NCI-H524 (cell line): ENCODE measurements around the gene TCP11L1.
"Not testable (repeated sequence)": the region's sequence is repeated elsewhere in the genome, so short reads cannot be mapped to it uniquely, and the experiment has no call there.

Experiments used
- DNase-seq, 2 experiments: peaks; one replicate each; lab custom pipeline; 2025; lab: John Stamatoyannopoulos, UW

The TCP11L1 gene

DNA sequence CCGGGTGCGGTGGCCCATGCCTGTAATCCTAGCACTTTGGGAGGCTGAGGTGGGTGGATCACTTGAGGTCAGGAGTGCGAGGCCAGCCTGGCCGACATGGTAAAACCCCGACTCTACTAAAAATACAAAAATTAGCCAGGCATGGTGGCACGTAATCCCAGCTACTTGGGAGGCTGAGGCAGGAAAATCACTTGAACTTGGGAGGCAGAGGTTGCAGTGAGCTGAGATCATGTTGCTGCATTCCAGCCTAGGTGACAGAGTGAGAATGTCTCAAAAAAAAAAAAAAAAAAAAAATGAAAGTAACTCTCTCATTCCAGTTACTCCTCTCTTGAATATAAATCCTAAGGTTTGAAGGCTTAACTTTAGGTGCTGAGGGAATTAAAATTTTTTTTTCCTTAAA, 10.2 kb upstream of the TCP11L1 start:
- DNase-seq: not testable (repeated sequence)

DNA sequence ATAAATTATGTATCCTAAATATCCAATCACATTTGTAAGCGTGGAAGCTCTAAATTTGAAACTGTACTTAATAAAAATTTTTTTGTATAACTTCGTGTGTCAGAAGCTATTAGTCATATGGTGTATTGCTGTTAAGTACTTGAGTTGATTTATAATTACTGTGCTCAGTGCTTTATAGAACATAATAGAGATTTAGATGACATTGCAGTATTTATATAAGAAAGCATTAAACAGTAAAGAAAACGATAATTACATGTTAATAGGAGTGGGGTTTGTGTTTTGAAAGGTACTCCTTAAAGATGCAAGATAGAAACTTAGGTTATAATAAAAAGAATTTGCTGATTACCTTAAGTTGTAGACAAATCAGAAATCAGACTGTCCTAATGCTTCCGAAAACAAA, 5.9 kb upstream of the TCP11L1 start:
- no peak for DNase-seq

DNA sequence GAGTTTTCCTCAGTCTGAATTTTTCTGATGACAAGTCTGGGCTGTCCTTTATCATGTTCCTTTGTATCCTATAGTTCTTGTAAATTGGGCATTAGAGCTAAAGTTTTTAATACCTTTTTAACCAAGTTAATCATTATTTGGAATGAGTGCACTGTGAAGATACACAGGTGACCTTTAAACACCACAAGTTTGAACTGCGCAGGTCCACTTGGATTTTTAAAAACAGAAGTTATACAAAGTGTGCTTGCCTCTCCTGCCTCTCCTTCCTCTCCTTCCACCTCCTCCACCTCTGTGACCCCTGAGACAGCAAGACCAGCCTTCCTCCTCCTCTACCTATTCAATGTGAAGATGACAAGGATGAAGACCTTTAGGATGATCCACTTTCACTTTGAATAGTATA, 4.4 kb upstream of the TCP11L1 start:
- no peak for DNase-seq

DNA sequence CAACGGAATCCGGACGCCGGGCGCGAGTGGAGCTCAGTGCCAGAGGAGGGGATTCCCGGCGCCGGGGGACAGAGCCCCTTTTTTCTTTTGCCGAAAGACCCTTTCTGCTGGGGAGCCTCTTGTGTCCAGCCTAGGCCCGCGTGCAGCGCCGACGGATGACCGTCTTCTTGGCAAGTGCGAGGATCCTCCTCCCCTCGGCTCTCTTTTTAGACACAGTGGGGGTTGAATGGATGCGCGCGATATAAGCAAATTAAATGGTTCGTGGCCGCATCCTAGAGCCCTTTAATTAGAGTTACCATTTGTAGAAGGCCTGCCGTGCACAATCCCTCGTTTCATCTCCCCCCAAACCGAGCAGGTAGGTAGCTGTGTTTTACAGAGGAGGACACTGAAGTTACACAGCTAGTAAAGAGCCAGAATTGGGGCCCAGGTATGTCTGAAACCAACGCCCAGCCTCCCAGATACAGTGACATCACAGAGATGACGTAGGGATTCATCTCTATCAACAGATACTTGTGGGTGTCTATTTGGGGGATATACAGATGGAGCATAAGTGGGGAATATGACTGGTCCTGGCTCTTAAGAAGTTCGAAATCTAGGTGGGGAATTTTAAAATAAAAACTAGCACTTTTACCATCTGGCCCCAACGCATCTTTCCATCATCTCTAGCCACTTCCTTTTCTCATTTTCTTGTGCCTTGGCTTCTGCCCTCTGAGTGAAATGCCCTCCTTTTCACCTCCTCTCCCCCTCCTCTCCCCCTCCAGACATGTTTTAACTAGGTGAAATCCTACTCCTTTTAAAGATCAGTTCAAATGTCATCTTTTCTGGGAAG, 875 bp downstream of the TCP11L1 start:
- DNase-seq: peak in 1 of 2 experiments; percentile 23

DNA sequence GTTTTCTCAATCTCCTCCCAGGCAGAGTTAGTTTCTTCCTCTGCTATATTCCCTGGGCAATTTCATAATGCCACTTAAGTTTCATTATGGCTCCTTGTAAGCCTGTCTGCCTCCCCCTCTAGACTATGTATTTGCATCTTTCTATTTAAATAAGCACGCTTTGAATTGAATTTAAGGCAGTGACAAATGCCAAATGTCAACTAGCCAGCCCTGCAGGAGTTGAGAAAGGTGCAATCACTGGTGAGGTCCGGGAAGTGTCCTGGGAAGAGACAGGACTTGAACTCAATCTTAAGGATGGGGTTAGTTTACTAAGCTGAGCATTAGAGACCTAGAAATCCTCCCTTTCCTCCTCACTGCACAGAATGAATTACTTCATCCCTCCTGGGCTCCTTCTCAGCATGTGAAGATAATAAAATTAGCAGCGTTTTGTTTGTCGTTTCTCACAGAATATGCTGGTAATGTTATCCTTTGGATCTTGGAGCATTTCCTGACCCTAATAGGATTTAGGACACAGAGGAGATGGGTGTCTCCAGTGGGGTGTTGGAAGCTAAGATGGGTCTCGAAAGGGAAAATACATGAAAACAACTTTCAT, 1.6 kb downstream of the TCP11L1 start:
- DNase-seq: no peak

DNA sequence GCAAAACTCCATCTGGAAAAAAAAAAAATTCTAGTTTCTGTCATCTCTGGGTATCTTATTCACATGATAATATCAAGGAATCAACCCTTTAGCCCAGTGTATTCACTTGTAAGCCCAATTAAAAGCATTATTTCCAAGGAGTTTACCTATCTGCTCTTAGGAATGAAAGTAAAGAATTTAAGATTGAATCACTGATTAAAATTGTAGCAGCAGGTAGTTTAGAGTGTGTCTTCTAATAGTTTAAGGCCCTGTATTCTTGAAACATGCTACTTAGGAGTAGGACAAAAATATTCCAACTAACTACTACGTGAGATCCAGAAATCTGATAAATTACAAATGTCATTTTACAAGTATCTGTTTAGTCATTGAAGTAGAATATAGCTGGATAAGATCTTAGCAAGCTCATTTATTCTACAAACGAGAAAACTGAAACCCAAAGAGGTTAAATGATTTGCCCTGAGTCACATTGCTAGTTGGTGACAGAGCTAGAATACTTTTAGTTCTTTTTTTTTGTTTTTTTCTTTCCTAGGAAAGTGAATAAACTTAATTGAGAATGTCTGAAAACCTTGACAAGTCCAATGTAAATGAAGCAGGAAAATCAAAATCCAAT, 4.0 kb downstream of the TCP11L1 start:
- DNase-seq: no peak

DNA sequence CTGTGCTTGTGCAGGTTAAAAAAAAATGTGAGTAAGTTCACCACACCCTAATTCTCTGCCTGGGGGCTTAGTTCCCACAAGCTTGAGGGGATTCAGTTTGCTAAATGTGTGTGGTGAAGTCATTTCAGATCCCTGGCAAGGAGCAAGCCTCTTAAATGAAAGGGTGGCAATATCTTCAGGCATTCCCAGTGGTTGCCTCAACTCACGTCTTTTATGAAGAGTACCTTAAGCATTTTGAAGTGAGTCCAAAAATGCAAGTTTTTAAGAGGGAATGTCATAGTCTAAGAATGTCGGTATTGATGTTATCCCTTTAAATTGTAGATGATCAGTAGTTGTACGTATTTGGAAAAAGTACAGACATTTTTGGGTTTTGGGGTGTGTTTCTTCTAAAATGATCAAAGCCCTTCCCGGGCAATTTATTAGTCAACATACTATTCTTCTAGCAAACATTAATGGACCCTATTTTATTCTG, 4.9 kb downstream of the TCP11L1 start:
- DNase-seq: no peak

DNA sequence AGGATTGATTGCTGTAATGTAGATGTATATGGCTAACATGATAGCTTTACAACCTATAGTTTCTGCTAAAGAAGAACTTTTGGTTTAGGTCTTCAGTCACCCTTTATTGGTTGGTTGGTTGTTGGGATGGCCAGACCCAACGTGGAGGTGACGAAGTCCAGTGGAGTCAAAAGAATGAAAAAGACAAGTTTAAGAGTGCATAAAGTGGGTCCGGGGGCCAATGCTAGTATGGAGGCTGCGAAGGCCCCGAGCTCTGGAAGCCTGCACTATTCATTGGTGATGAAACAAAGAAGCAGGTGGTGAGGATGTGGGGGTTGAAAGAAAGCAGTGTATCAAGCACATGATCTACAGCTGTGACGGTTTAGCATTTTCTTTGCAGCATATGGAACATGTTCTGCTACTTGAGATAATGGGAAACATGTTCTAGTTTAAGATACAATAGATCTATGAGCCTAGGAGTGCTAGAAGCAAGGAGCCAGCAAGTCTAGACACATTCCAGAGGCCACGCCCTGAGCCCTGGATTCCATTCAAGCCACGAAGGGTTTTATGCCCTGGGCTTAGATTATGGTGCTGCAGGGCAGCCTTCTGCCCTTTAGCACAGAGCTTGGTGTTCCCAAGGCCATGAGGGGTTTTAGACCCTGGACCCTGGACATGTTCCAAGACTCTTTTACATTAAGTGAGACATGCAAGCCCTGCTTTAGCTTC, 6.3 kb downstream of the TCP11L1 start:
- peak; percentile 37 to 74 for DNase-seq

DNA sequence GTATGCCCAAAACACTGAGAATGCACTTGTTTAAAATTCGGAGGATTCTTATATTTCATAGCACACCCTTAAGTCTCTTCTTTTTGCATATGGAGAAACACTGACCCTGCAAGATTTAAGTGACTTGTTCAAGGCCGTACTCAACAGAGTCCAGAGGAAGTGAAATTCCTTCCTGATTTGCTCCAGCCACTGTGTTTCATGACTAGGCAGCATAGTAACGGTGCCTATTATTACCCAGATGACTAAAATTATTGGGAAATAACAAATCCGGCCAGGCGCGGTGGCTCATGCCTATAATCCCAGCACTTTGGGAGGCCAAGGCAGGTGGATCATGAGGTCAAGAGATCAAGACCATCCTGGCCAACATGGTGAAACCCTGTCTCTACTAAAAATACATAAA, 9.3 kb downstream of the TCP11L1 start:
- DNase-seq: not testable (repeated sequence)

DNA sequence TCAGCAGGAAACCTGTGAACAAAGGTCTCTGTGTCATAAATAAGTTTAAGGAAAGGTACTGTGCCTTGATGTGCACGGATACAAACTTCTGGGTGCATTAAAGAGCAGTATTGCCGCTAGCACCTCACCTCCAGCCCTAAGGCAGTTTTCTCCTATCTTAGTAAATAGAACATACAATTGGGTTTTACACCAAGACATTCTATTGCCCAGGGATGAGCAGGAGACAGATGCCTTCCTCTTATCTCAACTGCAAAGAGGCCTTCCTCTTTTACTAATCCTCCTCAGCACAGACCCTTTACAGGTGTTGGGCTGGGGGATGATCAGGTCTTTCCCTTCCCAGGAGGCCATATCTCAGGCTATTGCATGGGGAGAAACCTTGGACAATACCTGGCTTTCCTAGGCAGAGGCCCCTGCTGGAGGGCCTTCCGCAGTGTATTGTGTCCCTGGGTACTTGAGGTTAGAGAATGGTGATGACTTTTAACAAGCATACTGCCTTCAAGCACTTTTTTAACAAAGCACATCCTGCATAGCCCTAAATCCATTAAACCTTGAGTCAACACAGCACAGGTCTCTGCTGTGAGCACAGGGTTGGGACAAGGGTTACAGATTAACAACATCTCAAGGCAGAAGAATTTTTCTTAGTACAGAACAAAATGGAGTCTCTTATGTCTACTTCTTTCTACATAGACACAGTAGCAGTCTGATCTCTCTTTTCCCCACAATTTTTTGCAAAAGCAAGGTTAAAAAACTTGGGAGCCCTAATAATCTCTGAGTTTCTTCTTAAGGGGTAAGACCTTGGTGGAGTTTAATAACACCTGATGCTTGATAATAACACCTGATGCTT, 10.4 kb downstream of the TCP11L1 start:
- DNase-seq: peak in 1 of 2 experiments; percentile 30

DNA sequence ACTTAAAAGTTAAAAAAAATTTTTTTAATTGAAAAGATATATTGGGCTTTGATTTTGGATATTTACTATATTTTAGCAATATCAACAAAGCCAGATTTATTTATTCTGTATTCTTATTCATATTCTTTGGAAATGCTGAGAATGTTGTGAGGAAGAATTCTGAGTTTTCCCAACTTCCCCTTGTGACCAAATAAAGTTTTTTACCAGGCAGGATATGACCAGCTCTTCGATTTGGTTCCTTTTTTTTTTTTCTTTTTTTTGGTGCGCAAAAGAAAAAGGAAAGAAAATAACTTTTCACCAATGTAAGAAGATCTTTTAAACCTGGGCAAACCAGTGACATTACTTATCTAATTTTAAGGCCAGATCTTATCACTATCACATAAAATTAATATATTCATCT, 12.9 kb downstream of the TCP11L1 start:
- no peak for DNase-seq

DNA sequence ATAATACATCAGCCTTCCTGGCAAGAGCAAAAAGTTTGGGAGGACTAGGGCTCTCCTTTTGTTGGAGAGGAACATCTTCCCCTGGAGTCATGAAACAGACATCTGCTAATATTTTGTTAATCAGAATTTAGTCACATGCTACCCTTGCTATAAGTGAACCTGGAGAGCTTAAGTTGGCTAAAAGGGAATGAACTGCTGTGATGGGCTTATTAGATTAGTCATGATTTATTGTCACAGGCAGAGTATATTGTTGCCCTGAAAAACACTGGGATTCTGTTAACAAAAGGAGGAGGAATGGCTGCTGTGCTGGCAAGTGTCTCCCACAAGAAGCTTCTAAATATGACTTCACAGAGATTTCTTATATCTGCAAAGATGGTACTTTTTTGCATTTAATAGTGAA, 16.0 kb downstream of the TCP11L1 start:
- peak in 1 of 2 experiments; percentile 27 for DNase-seq

DNA sequence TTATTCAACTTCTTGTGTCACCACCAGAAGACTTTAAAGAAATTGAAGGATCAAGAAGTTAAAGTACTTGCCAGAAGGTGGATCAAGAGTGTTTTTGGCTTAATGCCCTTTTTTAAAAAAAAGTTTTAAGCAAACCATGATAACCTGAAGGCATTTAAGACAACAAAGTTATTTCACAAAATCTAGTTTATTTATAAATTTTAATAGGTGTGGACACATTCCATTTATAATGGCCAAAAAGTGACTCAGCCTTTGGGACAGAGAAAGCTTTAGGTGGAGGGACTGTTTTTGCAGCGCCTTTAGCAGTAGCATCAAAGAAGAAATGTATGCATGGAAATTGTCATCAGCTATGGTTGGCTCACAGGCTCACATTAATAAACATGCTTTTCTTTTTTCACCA, 17.9 kb downstream of the TCP11L1 start:
- no peak for DNase-seq

DNA sequence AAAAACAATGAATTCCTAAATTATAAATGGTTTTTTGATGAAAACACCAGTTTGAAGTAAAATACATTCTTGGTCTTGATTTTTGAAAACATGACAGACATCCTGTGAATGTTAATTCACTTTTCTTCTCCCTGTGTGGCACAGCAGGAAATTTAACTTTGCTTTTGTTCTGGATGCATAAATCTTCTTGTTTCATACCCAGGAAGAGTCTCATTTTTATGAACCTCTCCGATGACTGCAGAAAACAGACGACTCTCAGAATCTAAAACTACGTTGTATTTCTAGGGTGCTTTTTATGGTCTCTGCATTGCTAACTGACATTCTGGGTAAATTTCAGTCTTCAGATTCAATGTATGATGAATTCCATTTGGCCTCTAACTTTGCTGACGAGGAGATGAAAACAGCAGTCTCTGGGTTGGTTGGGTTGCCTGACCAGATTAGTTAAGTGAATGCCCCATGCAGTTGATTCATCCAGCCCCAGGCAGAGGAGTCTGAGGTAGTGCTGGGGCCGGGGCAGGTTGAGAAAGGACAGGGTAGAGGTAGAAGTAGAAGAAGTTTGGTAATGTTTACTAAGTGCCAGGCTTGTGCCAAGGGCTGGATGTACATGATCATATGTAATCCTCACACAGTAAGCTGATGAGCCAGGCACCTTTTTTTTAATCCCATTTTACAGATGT, 20.1 kb downstream of the TCP11L1 start:
- DNase-seq: no peak

DNA sequence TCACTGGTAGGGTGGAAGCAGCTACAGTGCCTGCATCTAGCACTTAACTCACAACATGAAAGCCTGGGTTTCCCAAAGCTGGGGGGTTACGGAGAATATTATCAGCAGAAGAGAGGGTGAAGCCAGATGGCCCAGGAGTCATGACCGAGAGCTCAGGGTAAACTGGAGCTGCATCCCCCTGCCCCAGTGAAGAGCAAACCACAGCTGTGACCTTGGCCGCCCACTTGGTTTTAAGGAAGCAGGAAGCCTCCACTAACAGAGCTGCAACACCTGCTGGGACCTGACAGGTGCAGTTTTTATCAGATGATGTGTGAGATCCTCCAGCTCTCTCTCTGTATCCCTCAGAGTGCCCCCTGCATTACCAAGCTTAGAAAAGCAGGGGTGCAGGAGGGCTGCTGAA, 20.9 kb downstream of the TCP11L1 start:
- peak in 1 of 2 experiments; percentile 6 for DNase-seq

DNA sequence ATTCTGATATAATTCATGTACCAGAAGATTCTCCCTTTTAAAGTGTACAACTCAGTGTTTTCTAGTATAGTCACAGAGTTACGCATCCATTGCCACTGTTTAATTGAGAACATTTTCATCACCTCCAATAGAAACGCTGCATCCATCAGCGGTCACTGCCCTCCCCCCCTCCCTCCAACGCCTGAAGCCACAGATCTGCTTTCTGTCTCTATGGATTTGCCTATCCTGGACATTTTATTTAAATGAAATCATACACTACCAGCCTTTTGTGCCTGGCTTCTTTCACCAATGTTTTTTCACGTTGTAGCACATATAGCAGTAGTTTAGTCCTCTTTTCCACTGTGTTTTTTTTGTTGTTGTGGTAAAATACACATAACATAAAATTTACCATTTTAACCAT, 22.8 kb downstream of the TCP11L1 start:
- no peak for DNase-seq

DNA sequence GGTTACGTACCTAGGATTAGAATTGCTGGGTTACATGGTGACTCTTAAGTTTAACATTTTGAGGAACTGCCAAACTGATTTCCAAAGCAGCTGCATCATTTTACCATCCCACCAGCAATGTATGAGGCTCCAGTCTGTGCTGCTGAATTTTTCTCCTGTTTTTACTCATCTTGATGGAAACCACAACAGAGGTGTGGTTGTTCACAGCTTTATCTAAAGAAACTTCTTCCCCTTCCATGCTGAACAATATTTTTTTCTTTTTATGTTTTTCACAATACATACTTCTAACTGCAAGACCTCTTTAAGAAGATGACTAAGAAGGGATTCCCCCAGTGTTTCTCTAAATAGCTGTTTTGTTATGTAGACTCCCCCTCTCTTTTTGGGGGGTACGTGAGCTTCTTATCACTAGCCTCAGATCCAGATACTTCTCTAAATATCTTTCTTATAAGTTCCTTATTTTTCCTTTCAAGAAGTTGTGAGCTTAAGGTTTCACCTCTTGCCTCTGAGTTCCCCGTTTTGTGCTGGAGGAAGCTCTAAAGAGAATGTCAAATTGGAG, 24.0 kb downstream of the TCP11L1 start:
- no peak for DNase-seq

DNA sequence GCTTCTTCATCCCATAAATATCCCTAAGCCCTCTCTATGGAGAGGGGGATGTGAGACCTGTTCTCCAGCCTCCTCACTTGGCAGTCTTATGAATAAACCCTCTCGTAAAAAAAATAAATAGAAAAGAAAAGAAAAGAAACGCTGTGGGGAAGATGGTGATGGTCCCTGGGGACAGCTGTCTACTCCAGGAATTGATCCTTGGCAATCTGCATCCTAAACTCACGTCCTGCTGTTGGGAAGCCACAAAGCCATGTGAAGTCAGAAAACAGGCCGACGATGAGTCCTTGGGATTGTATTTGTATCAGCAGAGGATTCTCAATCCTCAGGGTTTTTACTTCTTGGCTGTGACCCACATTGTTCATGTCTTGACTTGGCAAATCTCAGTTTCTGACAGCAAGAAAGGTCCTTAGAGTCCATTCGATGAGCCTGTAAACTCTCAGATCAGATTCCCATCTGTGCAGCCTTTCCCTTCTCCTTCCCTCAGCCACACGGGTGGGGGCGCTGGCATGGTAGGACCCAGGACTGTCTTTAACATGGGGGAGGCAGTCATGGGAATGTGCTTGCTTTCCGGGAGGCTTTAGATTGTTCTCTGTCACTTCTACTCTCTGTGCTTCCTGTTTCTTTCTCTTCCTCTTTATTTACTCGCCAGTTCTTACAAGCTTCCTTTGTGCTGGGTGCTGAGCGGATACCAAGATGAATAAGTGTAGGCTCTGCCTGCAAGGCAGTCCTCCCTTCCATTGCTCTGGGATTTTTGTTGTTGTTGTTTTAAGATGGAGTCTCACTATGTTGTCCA, 24.9 kb downstream of the TCP11L1 start:
- no peak for DNase-seq

DNA sequence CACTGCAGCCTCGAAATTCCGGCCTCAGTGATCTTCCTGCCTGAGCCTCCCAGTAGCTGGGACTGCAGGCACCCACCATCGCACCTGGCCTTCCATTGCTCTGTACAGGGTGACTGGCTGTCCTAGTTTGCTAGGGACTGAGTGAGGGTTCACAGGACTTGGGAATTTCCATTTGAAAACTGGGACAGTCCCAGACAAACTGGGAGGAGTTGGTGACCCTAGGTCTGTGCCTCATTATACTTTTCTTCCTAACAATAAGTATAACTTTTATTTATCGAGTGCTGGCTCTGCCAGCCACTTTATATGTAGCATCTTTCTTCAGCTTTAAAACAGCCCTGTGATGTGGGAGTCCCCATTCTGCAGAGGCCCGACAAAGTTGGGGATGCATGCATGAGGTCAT, 25.5 kb downstream of the TCP11L1 start:
- DNase-seq: no peak
